Astrocyte of the cerebellum (primary cell): ENCODE data around the gene GINS3.

Experiments used
- DNase-seq: peaks from one replicate; pipeline ENCODE4 v3.0.0-alpha.2; 2011; ENCODE audit warnings: low read depth
- H3K4me3 ChIP-seq: 2 replicates; pipeline ENCODE4 v1.5.1; 2011; ENCODE audit warnings: mild to moderate bottlenecking, low read depth, low read length, moderate library complexity
- in situ Hi-C: cut with HindIII; loops from 2 replicates; pipeline ENCODE4 v1.10.0; 2017; ENCODE audit warnings: low sequenced_read_pairs
- TF ChIP-seq, protein P1 (sequence below): IDR thresholded peaks from 2 replicates; pipeline ENCODE4 v1.5.1; 2012; ENCODE audit warnings: low read length, low read depth, moderate library complexity, mild to moderate bottlenecking; ENCODE audit errors: missing control alignments

The GINS3 gene

GRCh38 chr16:58433569-58433951, 41.3 kb downstream of the GINS3 start:
- H3K4me3 ChIP-seq: no peak overlapping the region
- in situ Hi-C loops: no loop called here
- TF ChIP-seq, protein P1, sequence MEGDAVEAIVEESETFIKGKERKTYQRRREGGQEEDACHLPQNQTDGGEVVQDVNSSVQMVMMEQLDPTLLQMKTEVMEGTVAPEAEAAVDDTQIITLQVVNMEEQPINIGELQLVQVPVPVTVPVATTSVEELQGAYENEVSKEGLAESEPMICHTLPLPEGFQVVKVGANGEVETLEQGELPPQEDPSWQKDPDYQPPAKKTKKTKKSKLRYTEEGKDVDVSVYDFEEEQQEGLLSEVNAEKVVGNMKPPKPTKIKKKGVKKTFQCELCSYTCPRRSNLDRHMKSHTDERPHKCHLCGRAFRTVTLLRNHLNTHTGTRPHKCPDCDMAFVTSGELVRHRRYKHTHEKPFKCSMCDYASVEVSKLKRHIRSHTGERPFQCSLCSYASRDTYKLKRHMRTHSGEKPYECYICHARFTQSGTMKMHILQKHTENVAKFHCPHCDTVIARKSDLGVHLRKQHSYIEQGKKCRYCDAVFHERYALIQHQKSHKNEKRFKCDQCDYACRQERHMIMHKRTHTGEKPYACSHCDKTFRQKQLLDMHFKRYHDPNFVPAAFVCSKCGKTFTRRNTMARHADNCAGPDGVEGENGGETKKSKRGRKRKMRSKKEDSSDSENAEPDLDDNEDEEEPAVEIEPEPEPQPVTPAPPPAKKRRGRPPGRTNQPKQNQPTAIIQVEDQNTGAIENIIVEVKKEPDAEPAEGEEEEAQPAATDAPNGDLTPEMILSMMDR: no peak
- DNase-seq: no peak

DNA sequence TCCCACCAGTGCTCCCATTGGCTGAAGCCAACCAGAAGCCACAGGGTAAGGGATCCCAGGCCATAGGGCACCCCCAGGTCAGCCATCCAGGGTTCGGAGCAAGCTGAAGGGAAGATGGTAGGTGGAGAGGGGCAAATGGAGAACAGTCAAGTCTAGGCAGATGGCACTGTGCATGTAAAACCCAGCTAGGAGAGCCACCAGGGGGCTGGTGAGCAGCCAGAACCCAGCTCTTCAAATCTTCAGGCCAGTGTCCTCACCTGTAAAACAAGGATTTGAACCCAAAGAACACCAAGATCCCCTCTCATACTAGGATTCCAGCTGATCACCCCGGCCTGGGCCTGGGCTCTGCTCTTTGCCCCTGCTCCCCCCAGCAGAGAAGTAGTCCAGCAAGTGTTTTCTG, 43.5 kb downstream of the GINS3 start:
- H3K4me3 ChIP-seq: no peak overlapping the region
- TF ChIP-seq, protein P1: no peak
- DNase-seq: no peak
- in situ Hi-C loops: no loop called here

DNA sequence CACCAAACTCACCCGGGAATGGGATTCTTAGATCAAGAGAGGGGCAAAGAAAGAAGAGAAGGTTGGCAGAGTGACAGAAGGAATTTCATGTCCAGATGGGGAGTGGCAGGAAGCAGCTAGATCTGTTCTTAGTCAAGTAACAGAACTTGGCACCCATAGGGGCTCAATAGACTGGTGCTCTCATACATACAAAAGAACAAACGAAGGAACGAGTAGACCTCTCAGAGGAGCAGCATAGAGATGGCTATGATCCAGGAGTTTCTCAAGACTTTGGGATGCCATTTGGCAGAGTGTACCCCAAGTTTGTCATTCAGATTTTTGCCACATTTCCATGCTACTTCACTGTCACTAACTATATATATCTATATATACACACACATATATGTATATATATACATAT, 47.9 kb downstream of the GINS3 start:
- DNase-seq: no peak
- H3K4me3 ChIP-seq: no peak overlapping the region
- TF ChIP-seq, protein P1: no peak
- in situ Hi-C loops: no loop called here

DNA sequence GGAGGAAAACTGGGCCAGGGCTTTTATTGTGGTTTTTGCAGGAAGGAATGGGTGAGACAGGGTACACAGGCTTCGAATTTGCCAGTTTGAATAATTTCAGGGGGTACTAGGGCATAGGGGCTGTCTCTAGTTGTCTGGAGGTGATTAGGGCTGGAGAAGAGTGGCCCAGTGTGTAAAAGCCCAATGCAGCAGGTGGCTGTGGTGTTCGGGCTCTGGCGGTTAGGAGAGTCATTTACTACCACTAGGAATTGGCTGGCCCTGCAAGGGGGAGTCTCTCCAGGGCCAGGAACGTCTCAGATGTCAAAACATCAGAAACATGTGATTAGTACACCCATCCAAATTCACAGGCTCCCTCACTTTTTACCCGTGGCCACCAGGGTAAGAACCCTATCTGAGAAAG, 50.3 kb downstream of the GINS3 start:
- no peak for DNase-seq
- H3K4me3 ChIP-seq: no peak overlapping the region
- TF ChIP-seq, protein P1: no peak
- in situ Hi-C loops: no loop called here

GRCh38 chr16:58443783-58444182, 51.5 kb downstream of the GINS3 start:
- no peak overlapping the region for H3K4me3 ChIP-seq
- TF ChIP-seq, protein P1: no peak
- no peak for DNase-seq
- in situ Hi-C loops: no loop called here

GRCh38 chr16:58444265-58444664, 52.0 kb downstream of the GINS3 start:
- no peak overlapping the region for H3K4me3 ChIP-seq
- TF ChIP-seq, protein P1: no peak
- no peak for DNase-seq
- in situ Hi-C loops: no loop called here

DNA sequence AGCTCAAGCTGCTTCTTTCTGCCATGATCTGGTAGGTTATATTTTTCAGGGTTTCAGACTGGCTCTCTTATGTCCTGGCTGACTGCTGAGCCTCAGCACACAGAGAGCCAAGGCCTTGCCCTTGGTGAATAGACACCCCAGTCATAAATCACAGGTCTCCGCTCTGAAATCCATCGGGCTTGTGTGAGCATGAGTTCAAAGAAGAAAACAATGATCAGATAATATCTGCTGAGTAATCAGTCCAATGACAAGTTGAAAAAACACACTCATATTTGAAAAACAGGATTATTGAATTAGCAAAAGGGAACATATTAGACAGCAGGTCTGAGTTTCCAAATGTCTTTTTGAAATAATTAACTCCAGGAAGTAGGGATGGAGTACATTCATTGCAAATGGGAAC, 56.6 kb downstream of the GINS3 start:
- in situ Hi-C loops: no loop called here
- DNase-seq: no peak
- no peak overlapping the region for H3K4me3 ChIP-seq
- TF ChIP-seq, protein P1: no peak
